K562 (cell line): Measurements from ENCODE around the gene ZNRF1. TPM values are rescaled to one million over a fixed set of nuclear protein-coding genes. Genes with fewer than 3 reads are reported as not detected.

ENCODE experiments used
- ATAC-seq: fragments of 200-7000 bp; cut with Tn5 transposase; 3 replicates; pipeline ENCODE4 v1.9.1; 2020; ENCODE audit warnings: moderate library complexity
- BruUV-seq: library from RNA; stranded (reverse); fragments of 400-500 nt; replicated peaks from 2 replicates; lab custom pipeline; 2021; lab: Mats Ljungman, UMichigan
- CTCF ChIA-PET: fragments of 300-600 bp; formaldehyde crosslinking; extraction: SDS; loops from one replicate; lab custom pipeline; 2021; ENCODE audit warnings: low intra/inter-chr PET ratio; lab: Yijun Ruan, JAX
- POLR2A ChIA-PET: fragments of 300-600, 350-650 bp; sonication (Branson Sonifier 250); formaldehyde crosslinking; extraction: SDS; loops from one replicate; lab custom pipeline; 2021; ENCODE audit warnings: antibody characterized with exemption, inconsistent platforms; lab: Yijun Ruan, JAX
- DNase-seq, 4 experiments: peaks; one replicate each; pipeline versions ENCODE4 v3.0.0 to v3.0.0-alpha.2; 2011 to 2018; ENCODE audit warnings: low spot score in 3 of 4, mixed read lengths in 3 of 4; ENCODE audit errors: extremely low read depth in 1 of 4
- FAIRE-seq: peaks from 2 replicates; lab custom pipeline; 2011; peaks lifted over from hg19 to GRCh38; lab: Jason Lieb, UNC
- H2AFZ ChIP-seq: 2 replicates; pipeline ENCODE4 v1.6.0; 2011; ENCODE audit warnings: low read depth, low read length, control low read depth, inconsistent platforms
- H3K27ac ChIP-seq: fragments of 200-600 bp; 3 replicates; pipeline ENCODE4 v1.8.0; 2011; ENCODE audit warnings: low read depth, mild to moderate bottlenecking, control low read depth, inconsistent platforms, low read length, moderate library complexity, mixed read lengths; ENCODE audit errors: extremely low read depth
- H3K27me3 ChIP-seq, 2 experiments: fragments of 300-600 bp in 1 of 2; 2 replicates in 1 of 2; 3 replicates in 1 of 2; pipeline versions ENCODE4 v1.6.0 to v1.8.0; 2011; ENCODE audit warnings: inconsistent platforms in 2 of 2, low read length in 2 of 2, mild to moderate bottlenecking in 1 of 2, mixed read lengths in 1 of 2, moderate library complexity in 1 of 2; ENCODE audit not compliant: control insufficient read depth in 2 of 2, insufficient read depth in 2 of 2
- H3K36me3 ChIP-seq: fragments of 300-600 bp; 3 replicates; pipeline ENCODE4 v1.8.0; 2011; ENCODE audit warnings: mild to moderate bottlenecking, low read length, inconsistent platforms; ENCODE audit not compliant: control insufficient read depth, insufficient read depth
- H3K4me1 ChIP-seq, 2 experiments: fragments of 200-600 bp in 1 of 2; replicated peaks in 1 of 2; 2 replicates in 1 of 2; 3 replicates in 1 of 2; pipeline versions ENCODE4 v1.5.1 to v1.8.0; 2011; ENCODE audit warnings: inconsistent platforms in 2 of 2, low read length in 2 of 2, mild to moderate bottlenecking in 1 of 2, mixed read lengths in 1 of 2, moderate library complexity in 1 of 2; ENCODE audit not compliant: control insufficient read depth in 2 of 2, insufficient read depth in 2 of 2
- H3K4me2 ChIP-seq: 2 replicates; pipeline ENCODE4 v1.6.1; 2011; ENCODE audit warnings: low read length, control low read depth, inconsistent platforms, mixed read lengths; ENCODE audit not compliant: insufficient read depth
- H3K4me3 ChIP-seq: fragments of 200-600 bp; sonication (generic), shearing (Covaris generic); 2 replicates; pipeline ENCODE4 v1.5.1; 2016; ENCODE audit warnings: control low read depth, inconsistent platforms
- H3K79me2 ChIP-seq: fragments of 200-600 bp; 3 replicates; pipeline ENCODE4 v1.8.0; 2011; ENCODE audit warnings: low read length, inconsistent platforms; ENCODE audit not compliant: control insufficient read depth, insufficient read depth
- H3K9ac ChIP-seq, 2 experiments: 2 replicates each; pipeline versions ENCODE4 v1.6.0 to v1.6.1; 2011; ENCODE audit warnings: low read depth in 2 of 2, low read length in 2 of 2, control low read depth in 1 of 2, inconsistent platforms in 1 of 2, mild to moderate bottlenecking in 1 of 2, mixed read lengths in 1 of 2; ENCODE audit not compliant: insufficient read depth in 1 of 2
- H3K9me1 ChIP-seq: one replicate; pipeline ENCODE4 v1.6.0; 2011; ENCODE audit warnings: inconsistent platforms, mild to moderate bottlenecking, low read length, moderate library complexity; ENCODE audit not compliant: control insufficient read depth, insufficient read depth
- H3K9me3 ChIP-seq: replicated peaks from 2 replicates; pipeline ENCODE4 v1.5.1; 2011; ENCODE audit warnings: low read depth, low read length, inconsistent platforms; ENCODE audit not compliant: control insufficient read depth, insufficient read depth
- H4K20me1 ChIP-seq: replicated peaks from 2 replicates; pipeline ENCODE4 v1.6.1; 2011; ENCODE audit warnings: low read length, inconsistent platforms, mixed read lengths; ENCODE audit not compliant: control insufficient read depth, insufficient read depth
- BCOR ChIP-seq: fragments of 450-650 bp; IDR thresholded peaks from 2 replicates; pipeline ENCODE4 v1.6.1; 2016
- BRF1 ChIP-seq: IDR thresholded peaks from 3 replicates; pipeline ENCODE4 v1.6.1; 2011; ENCODE audit warnings: borderline replicate concordance, mild to moderate bottlenecking; ENCODE audit not compliant: insufficient read length; ENCODE audit errors: extremely low read depth
- IFI16 ChIP-seq: fragments of 250-450 bp; sonication (Bioruptor Pico); IDR thresholded peaks from 2 replicates; pipeline ENCODE4 v2.1.2; 2022; ENCODE audit warnings: mild to moderate bottlenecking, inconsistent platforms
- MEF2A ChIP-seq: IDR thresholded peaks from 2 replicates; pipeline ENCODE4 v1.6.1; 2011; ENCODE audit warnings: low read depth, mild to moderate bottlenecking, low read length, moderate library complexity; ENCODE audit not compliant: control insufficient read depth
- MTA1 ChIP-seq: fragments of 450-650 bp; IDR thresholded peaks from 2 replicates; pipeline ENCODE4 v1.6.1; 2017; ENCODE audit warnings: borderline replicate concordance
- NBN ChIP-seq: fragments of 450-650 bp; IDR thresholded peaks from 2 replicates; pipeline ENCODE4 v1.6.1; 2016; ENCODE audit warnings: low read depth, mild to moderate bottlenecking
- USF1 ChIP-seq: sonication (generic); formaldehyde crosslinking; IDR thresholded peaks from 2 replicates; pipeline ENCODE4 v1.9.0; 2022; ENCODE audit warnings: mild to moderate bottlenecking, missing genetic modification reagents
- ZBTB8A ChIP-seq: fragments of 450-650 bp; IDR thresholded peaks from 2 replicates; pipeline ENCODE4 v1.6.1; 2018; ENCODE audit warnings: mild to moderate bottlenecking, moderate library complexity; ENCODE audit not compliant: partially characterized antibody
- ZKSCAN1 ChIP-seq: fragments of 150-350 bp; IDR thresholded peaks from 2 replicates; pipeline ENCODE4 v1.6.1; 2016; ENCODE audit warnings: low read depth, low read length
- ZNF232 ChIP-seq: sonication (generic); formaldehyde crosslinking; IDR thresholded peaks from 2 replicates; pipeline ENCODE4 v1.8.0; 2022; ENCODE audit warnings: mild to moderate bottlenecking, missing genetic modification reagents
- ZNF324 ChIP-seq: fragments of 250-450 bp; sonication (Bioruptor Pico); IDR thresholded peaks from 2 replicates; pipeline ENCODE4 v1.4.0; 2020; ENCODE audit warnings: mild to moderate bottlenecking
- ZNF57 ChIP-seq: fragments of 450-650 bp; formaldehyde crosslinking; IDR thresholded peaks from 2 replicates; pipeline ENCODE4 v1.4.0; 2020; ENCODE audit warnings: mild to moderate bottlenecking, moderate library complexity
- ZNF609 ChIP-seq: sonication (generic); formaldehyde crosslinking; IDR thresholded peaks from 2 replicates; pipeline ENCODE4 v1.8.1; 2023; ENCODE audit warnings: missing genetic modification reagents, mild to moderate bottlenecking, borderline replicate concordance
- ZNF668 ChIP-seq: fragments of 250-450 bp; sonication (Bioruptor Pico); IDR thresholded peaks from 2 replicates; pipeline ENCODE4 v1.8.0; 2022; ENCODE audit warnings: mild to moderate bottlenecking, inconsistent platforms
- WGBS: fragments of 100-300 bp; shearing (Covaris generic); methylation state at CpG from one replicate; pipeline ENCODE4 v1.1.6; 2016; ENCODE audit warnings: low coverage, mixed read lengths; ENCODE audit not compliant: insufficient coverage; ENCODE audit errors: missing lambda C conversion rate; 5-methylcytosine and 5-hydroxymethylcytosine counted together
- in situ Hi-C: fragments of 300-500 bp; cut with MboI; formaldehyde crosslinking; loops from 4 replicates; pipeline ENCODE4 v1.15.0; 2018; ENCODE audit warnings: inconsistent platforms, mixed read lengths
- intact Hi-C: fragments of 100-400 bp; cut with micrococcal nuclease; formaldehyde crosslinking; loops from 2 replicates; pipeline ENCODE4 v1.14.2; 2022
- polyA plus RNA-seq, 8 experiments: library from polyadenylated mRNA; depleted of rRNA in 4 of 8; stranded (reverse) in 5 of 8; unstranded in 3 of 8; fragments of >200 nt; fragmentation: Nextera tagmentation in 2 of 8; fragmentation: Illumina TruSeq in 1 of 8; extraction: Ambion mirVana in 2 of 8; extraction: Trizol in 1 of 8; gene quantifications; 2 replicates each; pipeline versions ENCODE4 v1.2.1 to v1.2.3, GENCODE V29; 2011 to 2014; ENCODE audit warnings: inconsistent platforms in 1 of 8, missing spikeins in 1 of 8
- total RNA-seq, 7 experiments: library from RNA; depleted of rRNA in 6 of 7; stranded (reverse); fragments of >200 nt in 6 of 7; fragmentation: Illumina TruSeq in 2 of 7; extraction: Trizol in 2 of 7; gene quantifications; 2 replicates each; pipeline versions ENCODE4 v1.2.1 to v1.2.3, GENCODE V29; 2011 to 2021; ENCODE audit warnings: low replicate concordance in 1 of 7
- TF ChIP-seq, protein P1 (sequence below): fragments of 450-650 bp; IDR thresholded peaks from 2 replicates; pipeline ENCODE4 v1.7.0; 2016; ENCODE audit warnings: borderline replicate concordance

The ZNRF1 gene
- total and polyA plus RNA-seq, 9 of the 15 experiments (the other 6 are each of a cell fraction or from before 2014, with no cell fraction given) = 9.5 to 37.7 (median 20.0) TPM

GRCh38 chr16:75043175-75043895, 44.5 kb downstream of the ZNRF1 start:
- peak overlapping the region; percentile 95 for H3K27ac ChIP-seq
- ATAC-seq = peak; percentile 88
- no peaks in the 10 kb centered on the region for H3K9me1 ChIP-seq
- no peaks in the 10 kb centered on the region for H3K36me3 ChIP-seq
- in situ Hi-C loops = no loop called here
- H4K20me1 ChIP-seq = no peaks in the 10 kb centered on the region
- CTCF ChIA-PET = no interaction called here
- peak; percentile 63 to 92 (median 74) for DNase-seq
- intact Hi-C loops = loop anchor here (1.0 to 5.0 kb wide), 3 partner anchors 19 to 69 kb away; no protein-coding TSS in a partner anchor
- H3K9ac ChIP-seq = peak overlapping the region in 1 of 2 experiments; percentile 74; a peak in 2 of 4 replicates
- H3K79me2 ChIP-seq = peaks cover 87% of the 10 kb centered on the region
- peaks cover 26 to 61% of the 10 kb centered on the region in 2 experiments for H3K4me1 ChIP-seq
- 8% methylated on average over 2 of the region's 2 CpGs for WGBS
- no peaks in the 10 kb centered on the region for H3K27me3 ChIP-seq
- no peaks in the 10 kb centered on the region for H3K9me3 ChIP-seq
- H3K4me3 ChIP-seq = no peak overlapping the region; the same call in 1 of the 2 replicates
- peak overlapping the region; percentile 84 for H3K4me2 ChIP-seq
- peak; percentile 93 for FAIRE-seq
- peak overlapping the region; percentile 67; the same call in 1 of the 2 replicates for H2AFZ ChIP-seq
- no TSS peak for BruUV-seq
- POLR2A ChIA-PET = interaction anchor here (0.8 to 1.9 kb wide), 21 partner anchors 8 to 70 kb away, joined by 3 to 10 read pairs (median 4); no protein-coding TSS in a partner anchor
- peak; percentile 78; the same call in 1 of the 2 replicates for TF ChIP-seq MTA1
- TF ChIP-seq ZNF668 (CRISPR knock-in tag) = no peak
- TF ChIP-seq, protein P1, sequence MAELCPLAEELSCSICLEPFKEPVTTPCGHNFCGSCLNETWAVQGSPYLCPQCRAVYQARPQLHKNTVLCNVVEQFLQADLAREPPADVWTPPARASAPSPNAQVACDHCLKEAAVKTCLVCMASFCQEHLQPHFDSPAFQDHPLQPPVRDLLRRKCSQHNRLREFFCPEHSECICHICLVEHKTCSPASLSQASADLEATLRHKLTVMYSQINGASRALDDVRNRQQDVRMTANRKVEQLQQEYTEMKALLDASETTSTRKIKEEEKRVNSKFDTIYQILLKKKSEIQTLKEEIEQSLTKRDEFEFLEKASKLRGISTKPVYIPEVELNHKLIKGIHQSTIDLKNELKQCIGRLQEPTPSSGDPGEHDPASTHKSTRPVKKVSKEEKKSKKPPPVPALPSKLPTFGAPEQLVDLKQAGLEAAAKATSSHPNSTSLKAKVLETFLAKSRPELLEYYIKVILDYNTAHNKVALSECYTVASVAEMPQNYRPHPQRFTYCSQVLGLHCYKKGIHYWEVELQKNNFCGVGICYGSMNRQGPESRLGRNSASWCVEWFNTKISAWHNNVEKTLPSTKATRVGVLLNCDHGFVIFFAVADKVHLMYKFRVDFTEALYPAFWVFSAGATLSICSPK = no peak
- TF ChIP-seq ZNF57 (CRISPR knock-in tag) = no peak
- TF ChIP-seq ZNF324 = 0 out of 2 replicates have a peak, but pooled peaks have one; percentile 39
- 0 out of 2 replicates have a peak, but pooled peaks have one; percentile 85 for TF ChIP-seq NBN
- TF ChIP-seq ZKSCAN1 = 0 out of 2 replicates have a peak, but pooled peaks have one; percentile 19
- peak; percentile 81 for TF ChIP-seq BCOR
- TF ChIP-seq ZBTB8A = no peak
- TF ChIP-seq ZNF609 (CRISPR knock-in tag) = no peak
- TF ChIP-seq MEF2A = 0 out of 2 replicates have a peak, but pooled peaks have one; percentile 15
- no peak for TF ChIP-seq BRF1
- TF ChIP-seq IFI16 (CRISPR knock-in tag) = no peak
- no peak for TF ChIP-seq USF1
- no peak for TF ChIP-seq ZNF232 (CRISPR knock-in tag)
